ENCODE measurements around the gene EVC2. TPM values are rescaled to one million over a fixed set of nuclear protein-coding genes. Genes with fewer than 3 reads are reported as not detected.

The EVC2 gene
- total RNA-seq, 1 experiment from 2014 or later: 6.0 TPM

DNA sequence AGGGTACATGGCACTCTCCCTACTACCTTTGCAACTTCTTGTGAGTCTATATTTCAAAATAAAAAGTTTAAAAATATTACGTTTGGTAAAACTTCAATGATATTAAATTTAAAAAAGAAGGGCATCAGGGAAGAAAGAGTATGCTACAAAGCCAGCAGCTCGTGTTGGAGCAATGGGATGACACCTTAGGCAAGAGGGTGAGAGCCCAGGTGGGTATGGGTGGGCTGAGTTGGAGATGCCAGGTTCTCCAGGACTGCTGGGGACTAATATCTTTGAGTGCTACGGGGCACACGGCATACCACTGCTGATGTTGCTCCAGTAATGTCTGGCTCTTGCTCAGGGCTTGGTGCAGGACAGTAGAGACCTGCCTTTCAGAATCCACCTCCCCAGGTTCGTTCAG lies 132.4 kb downstream of the EVC2 start:
- ChIA-PET POLR2A (ENCODE audit: low non-redundant PET) (no interaction called here), CTCF (no interaction called here)
- Histone ChIP-seq H3K36me3 (ENCODE audit: insufficient read depth, low read length, poor library complexity, severe bottlenecking) (no peaks in the 10 kb centered on the region), H3K4me1 (ENCODE audit: insufficient read depth, low read length, poor library complexity, severe bottlenecking) (no peaks in the 10 kb centered on the region), H3K27ac (ENCODE audit: low read depth, low read length, poor library complexity, severe bottlenecking) (no peak overlapping the region), H3K9me3 (ENCODE audit: low read depth, low read length, poor library complexity, severe bottlenecking) (no peaks in the 10 kb centered on the region), H3K4me3 (ENCODE audit: low read depth, low read length, poor library complexity, severe bottlenecking) (no peak overlapping the region), H3K27me3 (replicated peaks; ENCODE audit: insufficient read depth, low read depth, low read length, poor library complexity) (no peaks in the 10 kb centered on the region)
- BruUV-seq (replicated peaks): no TSS peak
- DNase-seq (ENCODE audit: low spot score): no peak
- TF ChIP-seq EZH2 (IDR thresholded peaks at IDR 0.05; ENCODE audit: borderline replicate concordance, low read depth, low read length, poor library complexity, severe bottlenecking): no peak
- no peak for TF ChIP-seq CTCF (conservative IDR thresholded peaks at IDR 0.05; ENCODE audit: low read depth, low read length)
- intact Hi-C loops (cut with micrococcal nuclease; ENCODE audit: unreplicated experiment): no loop called here

- Histone ChIP-seq H3K36me3 (ENCODE audit: insufficient read depth, low read length, poor library complexity, severe bottlenecking) (no peaks in the 10 kb centered on the region), H3K4me1 (ENCODE audit: insufficient read depth, low read length, poor library complexity, severe bottlenecking) (no peaks in the 10 kb centered on the region), H3K27me3 (replicated peaks; ENCODE audit: insufficient read depth, low read depth, low read length, poor library complexity) (no peaks in the 10 kb centered on the region), H3K4me3 (ENCODE audit: low read depth, low read length, poor library complexity, severe bottlenecking) (no peak overlapping the region), H3K27ac (ENCODE audit: low read depth, low read length, poor library complexity, severe bottlenecking) (no peak overlapping the region), H3K9me3 (ENCODE audit: low read depth, low read length, poor library complexity, severe bottlenecking) (no peaks in the 10 kb centered on the region)
- POLR2A ChIA-PET (ENCODE audit: low non-redundant PET): no interaction called here
- TF ChIP-seq CTCF (conservative IDR thresholded peaks at IDR 0.05; ENCODE audit: low read depth, low read length): no peak
- TF ChIP-seq EZH2 (IDR thresholded peaks at IDR 0.05; ENCODE audit: borderline replicate concordance, low read depth, low read length, poor library complexity, severe bottlenecking): no peak
- intact Hi-C loops (cut with micrococcal nuclease; ENCODE audit: unreplicated experiment): no loop called here
- BruUV-seq (replicated peaks): no TSS peak
- CTCF ChIA-PET: no interaction called here
- no peak for DNase-seq (ENCODE audit: low spot score)
Measured at GRCh38 chr4:5574386-5574785, 134.0 kb downstream of the EVC2 start.

GRCh38 chr4:5573965-5574364 lies 134.4 kb downstream of the EVC2 start:
- Histone ChIP-seq H3K4me1 (ENCODE audit: insufficient read depth, low read length, poor library complexity, severe bottlenecking) (no peaks in the 10 kb centered on the region), H3K4me3 (ENCODE audit: low read depth, low read length, poor library complexity, severe bottlenecking) (no peak overlapping the region), H3K27ac (ENCODE audit: low read depth, low read length, poor library complexity, severe bottlenecking) (no peak overlapping the region), H3K36me3 (ENCODE audit: insufficient read depth, low read length, poor library complexity, severe bottlenecking) (no peaks in the 10 kb centered on the region), H3K27me3 (replicated peaks; ENCODE audit: insufficient read depth, low read depth, low read length, poor library complexity) (no peaks in the 10 kb centered on the region), H3K9me3 (ENCODE audit: low read depth, low read length, poor library complexity, severe bottlenecking) (no peaks in the 10 kb centered on the region)
- no TSS peak for BruUV-seq (replicated peaks)
- intact Hi-C loops (cut with micrococcal nuclease; ENCODE audit: unreplicated experiment): no loop called here
- ChIA-PET CTCF (no interaction called here), POLR2A (ENCODE audit: low non-redundant PET) (no interaction called here)
- TF ChIP-seq CTCF (conservative IDR thresholded peaks at IDR 0.05; ENCODE audit: low read depth, low read length): no peak
- TF ChIP-seq EZH2 (IDR thresholded peaks at IDR 0.05; ENCODE audit: borderline replicate concordance, low read depth, low read length, poor library complexity, severe bottlenecking): no peak
- DNase-seq (ENCODE audit: low spot score): no peak
